ENCODE data around the gene LRRC26. TPM values are rescaled to one million over a fixed set of nuclear protein-coding genes. Genes with fewer than 3 reads are reported as not detected.

Gene LRRC26
- total and polyA plus RNA-seq, 2 of the 13 experiments (the other 11 are each of a cell fraction or from before 2014, with no cell fraction given) = not detected

GRCh38 chr9:137168904-137169856, 671 bp downstream of the LRRC26 start:
- H3K9ac ChIP-seq (ENCODE audit: insufficient read depth, low read depth, low read length) = no peak overlapping the region
- no peak overlapping the region for H3K27ac ChIP-seq (ENCODE audit: extremely low read length, insufficient read depth, low read length)
- in situ Hi-C loops (cut with HindIII; ENCODE audit: extremely low pct_ligation_motif_present, low pct_unique_long_range_greater_than_20kb) (no loop called here), intact Hi-C loops (cut with micrococcal nuclease; ENCODE audit: unreplicated experiment) (no loop called here)
- H3K4me3 ChIP-seq (replicated peaks in 1 of 3; ENCODE audit: insufficient read depth in 1 of 3, low read depth in 2 of 3, low read length in 3 of 3) = peak overlapping the region; percentile 21 to 65 (median 47); a peak in 5 of 6 replicates
- CTCF ChIA-PET (ENCODE audit: low intra/inter-chr PET ratio, low total read pairs) = no interaction called here
- H3K27me3 ChIP-seq (ENCODE audit: control insufficient read depth in 1 of 2, insufficient read depth in 2 of 2, low read length in 2 of 2) = peaks cover 11 to 73% of the 10 kb centered on the region in 2 experiments; a peak in 3 of 5 replicates
- 0% methylated on average over 10 of the region's 124 CpGs for WGBS (ENCODE audit: low lambda C conversion rate)
- H3K36me3 ChIP-seq (replicated peaks in 1 of 2; ENCODE audit: control insufficient read depth in 1 of 2, insufficient read depth in 2 of 2, low read length in 2 of 2) = no peaks in the 10 kb centered on the region
- POLR2A ChIA-PET = interaction anchor here (0.6 to 1.7 kb wide), 5 partner anchors 8 to 72 kb away, joined by 3 to 5 read pairs (median 4); partner anchors contain the start of gene TUBB4B
- no peak overlapping the region for H2AFZ ChIP-seq (ENCODE audit: low read length)
- no peaks in the 10 kb centered on the region for H4K20me1 ChIP-seq (ENCODE audit: insufficient read depth, low read length)
- DNase-seq (ENCODE audit: low spot score) = peak; percentile 32
- no peaks in the 10 kb centered on the region for H3K79me2 ChIP-seq (ENCODE audit: insufficient read depth, low read length)
- peak overlapping the region; percentile 76 for H3K4me2 ChIP-seq (ENCODE audit: low read depth, low read length)
- H3K9me3 ChIP-seq (ENCODE audit: low read length) = no peaks in the 10 kb centered on the region
- peak; percentile 41 for ATAC-seq
- FAIRE-seq = no peak
- no TSS peak for BruUV-seq (replicated peaks)
- peaks cover 9% of the 10 kb centered on the region for H3K4me1 ChIP-seq (ENCODE audit: insufficient read depth, low read length)
- TF ChIP-seq, protein P1, sequence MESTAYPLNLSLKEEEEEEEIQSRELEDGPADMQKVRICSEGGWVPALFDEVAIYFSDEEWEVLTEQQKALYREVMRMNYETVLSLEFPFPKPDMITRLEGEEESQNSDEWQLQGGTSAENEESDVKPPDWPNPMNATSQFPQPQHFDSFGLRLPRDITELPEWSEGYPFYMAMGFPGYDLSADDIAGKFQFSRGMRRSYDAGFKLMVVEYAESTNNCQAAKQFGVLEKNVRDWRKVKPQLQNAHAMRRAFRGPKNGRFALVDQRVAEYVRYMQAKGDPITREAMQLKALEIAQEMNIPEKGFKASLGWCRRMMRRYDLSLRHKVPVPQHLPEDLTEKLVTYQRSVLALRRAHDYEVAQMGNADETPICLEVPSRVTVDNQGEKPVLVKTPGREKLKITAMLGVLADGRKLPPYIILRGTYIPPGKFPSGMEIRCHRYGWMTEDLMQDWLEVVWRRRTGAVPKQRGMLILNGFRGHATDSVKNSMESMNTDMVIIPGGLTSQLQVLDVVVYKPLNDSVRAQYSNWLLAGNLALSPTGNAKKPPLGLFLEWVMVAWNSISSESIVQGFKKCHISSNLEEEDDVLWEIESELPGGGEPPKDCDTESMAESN (CRISPR knock-in tag; conservative IDR thresholded peaks at IDR 0.05) = 0 out of 2 replicates have a peak, but pooled peaks have one; percentile 41
- no peak for TF ChIP-seq ATF4 (CRISPR knock-in tag; IDR thresholded peaks at IDR 0.05)
- no peak for TF ChIP-seq GPBP1L1 (CRISPR knock-in tag; IDR thresholded peaks at IDR 0.05)
- TF ChIP-seq ZNF282 (IDR thresholded peaks at IDR 0.05; ENCODE audit: partially characterized antibody) = no peak
- TF ChIP-seq PRDM10 (CRISPR knock-in tag; IDR thresholded peaks at IDR 0.05; ENCODE audit: low read depth) = no peak
- no peak for TF ChIP-seq ZNF564 (CRISPR knock-in tag; IDR thresholded peaks at IDR 0.05)
- TF ChIP-seq TMF1 (CRISPR knock-in tag; IDR thresholded peaks at IDR 0.05; ENCODE audit: low read depth) = no peak; the same call in 1 of the 2 replicates

Data from HepG2 (cell line).